HG03432 (cell line): ENCODE results near the gene PC.

Source experiments
- ATAC-seq: cut with Tn5 transposase; IDR thresholded peaks from one replicate; pipeline ENCODE4 v1.9.1; 2021; ENCODE audit warnings: mild to moderate bottlenecking, moderate library complexity; ENCODE audit not compliant: unreplicated experiment

PC gene

GRCh38 chr11:66868726-66869566, 89.2 kb downstream of the PC start:
- ATAC-seq: peak; percentile 67

GRCh38 chr11:66868082-66868725, 90.0 kb downstream of the PC start:
- no peak for ATAC-seq

GRCh38 chr11:66867425-66868040, 90.7 kb downstream of the PC start:
- no peak for ATAC-seq

GRCh38 chr11:66866511-66866986, 91.6 kb downstream of the PC start:
- no peak for ATAC-seq

GRCh38 chr11:66866007-66866406, 92.2 kb downstream of the PC start:
- ATAC-seq: no peak

GRCh38 chr11:66864924-66865697, 93.1 kb downstream of the PC start:
- no peak for ATAC-seq

- no peak for ATAC-seq
These were observed 93.8 kb downstream of the PC start for GRCh38 chr11:66864172-66864901.

- ATAC-seq: no peak
These were observed 94.6 kb downstream of the PC start for GRCh38 chr11:66863428-66864125.

- ATAC-seq: no peak
These were observed 95.6 kb downstream of the PC start for GRCh38 chr11:66862559-66863037.

GRCh38 chr11:66861774-66862558, 96.2 kb downstream of the PC start:
- no peak for ATAC-seq

GRCh38 chr11:66861038-66861773, 97.0 kb downstream of the PC start:
- ATAC-seq: no peak

GRCh38 chr11:66860449-66860831, 97.7 kb downstream of the PC start:
- ATAC-seq: no peak

- no peak for ATAC-seq
These were observed 98.3 kb downstream of the PC start for GRCh38 chr11:66859686-66860448.

- no peak for ATAC-seq
These were observed 99.1 kb downstream of the PC start for GRCh38 chr11:66858939-66859685.

GRCh38 chr11:66858186-66858938, 99.8 kb downstream of the PC start:
- no peak for ATAC-seq

GRCh38 chr11:66857927-66858185, 100.3 kb downstream of the PC start:
- no peak for ATAC-seq
